K562 (cell line): ENCODE measurements around the gene LILRB3. TPM values are rescaled to one million over a fixed set of nuclear protein-coding genes. Genes with fewer than 3 reads are reported as not detected.
A peak's percentile ranks its signal among the peaks of the same experiment; 100 is the strongest.

ENCODE experiments used
- ATAC-seq: fragments of 200-7000 bp; cut with Tn5 transposase; 3 replicates; pipeline ENCODE4 v1.9.1; 2020; ENCODE audit warnings: moderate library complexity
- BruUV-seq: library from RNA; stranded (reverse); fragments of 400-500 nt; replicated peaks from 2 replicates; lab custom pipeline; 2021; lab: Mats Ljungman, UMichigan
- CTCF ChIA-PET: fragments of 300-600 bp; formaldehyde crosslinking; extraction: SDS; loops from one replicate; lab custom pipeline; 2021; ENCODE audit warnings: low intra/inter-chr PET ratio; lab: Yijun Ruan, JAX
- POLR2A ChIA-PET: fragments of 300-600, 350-650 bp; sonication (Branson Sonifier 250); formaldehyde crosslinking; extraction: SDS; loops from one replicate; lab custom pipeline; 2021; ENCODE audit warnings: antibody characterized with exemption, inconsistent platforms; lab: Yijun Ruan, JAX
- DNase-seq, 4 experiments: peaks; one replicate each; pipeline versions ENCODE4 v3.0.0 to v3.0.0-alpha.2; 2011 to 2018; ENCODE audit warnings: low spot score in 3 of 4, mixed read lengths in 3 of 4; ENCODE audit errors: extremely low read depth in 1 of 4
- FAIRE-seq: peaks from 2 replicates; lab custom pipeline; 2011; peaks lifted over from hg19 to GRCh38; lab: Jason Lieb, UNC
- H2AFZ ChIP-seq: 2 replicates; pipeline ENCODE4 v1.6.0; 2011; ENCODE audit warnings: low read depth, low read length, control low read depth, inconsistent platforms
- H3K27ac ChIP-seq: fragments of 200-600 bp; 3 replicates; pipeline ENCODE4 v1.8.0; 2011; ENCODE audit warnings: low read depth, mild to moderate bottlenecking, control low read depth, inconsistent platforms, low read length, moderate library complexity, mixed read lengths; ENCODE audit errors: extremely low read depth
- H3K27me3 ChIP-seq, 2 experiments: fragments of 300-600 bp in 1 of 2; 2 replicates in 1 of 2; 3 replicates in 1 of 2; pipeline versions ENCODE4 v1.6.0 to v1.8.0; 2011; ENCODE audit warnings: inconsistent platforms in 2 of 2, low read length in 2 of 2, mild to moderate bottlenecking in 1 of 2, mixed read lengths in 1 of 2, moderate library complexity in 1 of 2; ENCODE audit not compliant: control insufficient read depth in 2 of 2, insufficient read depth in 2 of 2
- H3K36me3 ChIP-seq: fragments of 300-600 bp; 3 replicates; pipeline ENCODE4 v1.8.0; 2011; ENCODE audit warnings: mild to moderate bottlenecking, low read length, inconsistent platforms; ENCODE audit not compliant: control insufficient read depth, insufficient read depth
- H3K4me1 ChIP-seq, 2 experiments: fragments of 200-600 bp in 1 of 2; replicated peaks in 1 of 2; 2 replicates in 1 of 2; 3 replicates in 1 of 2; pipeline versions ENCODE4 v1.5.1 to v1.8.0; 2011; ENCODE audit warnings: inconsistent platforms in 2 of 2, low read length in 2 of 2, mild to moderate bottlenecking in 1 of 2, mixed read lengths in 1 of 2, moderate library complexity in 1 of 2; ENCODE audit not compliant: control insufficient read depth in 2 of 2, insufficient read depth in 2 of 2
- H3K4me2 ChIP-seq: 2 replicates; pipeline ENCODE4 v1.6.1; 2011; ENCODE audit warnings: low read length, control low read depth, inconsistent platforms, mixed read lengths; ENCODE audit not compliant: insufficient read depth
- H3K4me3 ChIP-seq: fragments of 200-600 bp; sonication (generic), shearing (Covaris generic); 2 replicates; pipeline ENCODE4 v1.5.1; 2016; ENCODE audit warnings: control low read depth, inconsistent platforms
- H3K79me2 ChIP-seq: fragments of 200-600 bp; 3 replicates; pipeline ENCODE4 v1.8.0; 2011; ENCODE audit warnings: low read length, inconsistent platforms; ENCODE audit not compliant: control insufficient read depth, insufficient read depth
- H3K9ac ChIP-seq, 2 experiments: 2 replicates each; pipeline versions ENCODE4 v1.6.0 to v1.6.1; 2011; ENCODE audit warnings: low read depth in 2 of 2, low read length in 2 of 2, control low read depth in 1 of 2, inconsistent platforms in 1 of 2, mild to moderate bottlenecking in 1 of 2, mixed read lengths in 1 of 2; ENCODE audit not compliant: insufficient read depth in 1 of 2
- H3K9me1 ChIP-seq: one replicate; pipeline ENCODE4 v1.6.0; 2011; ENCODE audit warnings: inconsistent platforms, mild to moderate bottlenecking, low read length, moderate library complexity; ENCODE audit not compliant: control insufficient read depth, insufficient read depth
- H3K9me3 ChIP-seq: replicated peaks from 2 replicates; pipeline ENCODE4 v1.5.1; 2011; ENCODE audit warnings: low read depth, low read length, inconsistent platforms; ENCODE audit not compliant: control insufficient read depth, insufficient read depth
- H4K20me1 ChIP-seq: replicated peaks from 2 replicates; pipeline ENCODE4 v1.6.1; 2011; ENCODE audit warnings: low read length, inconsistent platforms, mixed read lengths; ENCODE audit not compliant: control insufficient read depth, insufficient read depth
- ASH1L ChIP-seq: fragments of 450-650 bp; IDR thresholded peaks from 2 replicates; pipeline ENCODE4 v1.6.1; 2018; ENCODE audit warnings: borderline replicate concordance, mild to moderate bottlenecking, low read depth; ENCODE audit not compliant: partially characterized antibody
- CC2D1A ChIP-seq: fragments of 450-650 bp; IDR thresholded peaks from 2 replicates; pipeline ENCODE4 v1.6.1; 2017; ENCODE audit warnings: mild to moderate bottlenecking
- CXXC5 ChIP-seq: fragments of 250-450 bp; sonication (Bioruptor Pico); IDR thresholded peaks from 2 replicates; pipeline ENCODE4 v1.8.0; 2022; ENCODE audit warnings: inconsistent platforms, mild to moderate bottlenecking, moderate library complexity
- ERF ChIP-seq: fragments of 450-650 bp; formaldehyde crosslinking; IDR thresholded peaks from 2 replicates; pipeline ENCODE4 v1.4.0; 2020; ENCODE audit warnings: mild to moderate bottlenecking, mixed read lengths
- MBD2 ChIP-seq: sonication (generic); IDR thresholded peaks from 2 replicates; pipeline ENCODE4 v1.6.1; 2016; ENCODE audit warnings: low read depth, borderline replicate concordance
- MED1 ChIP-seq: sonication (generic); formaldehyde crosslinking; IDR thresholded peaks from 2 replicates; pipeline ENCODE4 v1.8.1; 2023; ENCODE audit warnings: missing genetic modification reagents, borderline replicate concordance
- MEF2D ChIP-seq: conservative IDR thresholded peaks from 2 replicates; pipeline ENCODE4 v1.6.1; 2016; ENCODE audit warnings: low read depth, missing genetic modification characterization, missing compliant biosample characterization
- MTA1 ChIP-seq: fragments of 450-650 bp; IDR thresholded peaks from 2 replicates; pipeline ENCODE4 v1.6.1; 2017; ENCODE audit warnings: borderline replicate concordance
- PKNOX1 ChIP-seq: fragments of 450-650 bp; IDR thresholded peaks from 2 replicates; pipeline ENCODE4 v1.6.1; 2016
- RB1 ChIP-seq: fragments of 450-650 bp; IDR thresholded peaks from 2 replicates; pipeline ENCODE4 v1.6.1; 2017; ENCODE audit warnings: low read depth, mild to moderate bottlenecking
- YBX1 ChIP-seq: fragments of 450-650 bp; IDR thresholded peaks from 2 replicates; pipeline ENCODE4 v1.7.1; 2016; ENCODE audit warnings: mild to moderate bottlenecking
- WGBS: fragments of 100-300 bp; shearing (Covaris generic); methylation state at CpG from one replicate; pipeline ENCODE4 v1.1.6; 2016; ENCODE audit warnings: low coverage, mixed read lengths; ENCODE audit not compliant: insufficient coverage; ENCODE audit errors: missing lambda C conversion rate; 5-methylcytosine and 5-hydroxymethylcytosine counted together
- in situ Hi-C: fragments of 300-500 bp; cut with MboI; formaldehyde crosslinking; loops from 4 replicates; pipeline ENCODE4 v1.15.0; 2018; ENCODE audit warnings: inconsistent platforms, mixed read lengths
- intact Hi-C: fragments of 100-400 bp; cut with micrococcal nuclease; formaldehyde crosslinking; loops from 2 replicates; pipeline ENCODE4 v1.14.2; 2022
- polyA plus RNA-seq, 8 experiments: library from polyadenylated mRNA; depleted of rRNA in 4 of 8; stranded (reverse) in 5 of 8; unstranded in 3 of 8; fragments of >200 nt; fragmentation: Nextera tagmentation in 2 of 8; fragmentation: Illumina TruSeq in 1 of 8; extraction: Ambion mirVana in 2 of 8; extraction: Trizol in 1 of 8; gene quantifications; 2 replicates each; pipeline versions ENCODE4 v1.2.1 to v1.2.3, GENCODE V29; 2011 to 2014; ENCODE audit warnings: inconsistent platforms in 1 of 8, missing spikeins in 1 of 8
- total RNA-seq, 7 experiments: library from RNA; depleted of rRNA in 6 of 7; stranded (reverse); fragments of >200 nt in 6 of 7; fragmentation: Illumina TruSeq in 2 of 7; extraction: Trizol in 2 of 7; gene quantifications; 2 replicates each; pipeline versions ENCODE4 v1.2.1 to v1.2.3, GENCODE V29; 2011 to 2021; ENCODE audit warnings: low replicate concordance in 1 of 7
- TF ChIP-seq, protein P1 (sequence below): fragments of 250-450 bp; sonication (Bioruptor Pico); IDR thresholded peaks from 2 replicates; pipeline ENCODE4 v1.5.0; 2021
- TF ChIP-seq, protein P2 (sequence below): fragments of 250-450 bp; sonication (Bioruptor Pico); IDR thresholded peaks from 2 replicates; pipeline ENCODE4 v1.4.0; 2020; ENCODE audit warnings: mild to moderate bottlenecking, moderate library complexity, borderline replicate concordance

Gene LILRB3
- total and polyA plus RNA-seq, 9 of the 15 experiments (the other 6 are each of a cell fraction or from before 2014, with no cell fraction given) = 0.01 to 0.09 TPM; not detected in 7

GRCh38 chr19:54255105-54255775 is 32.4 kb upstream of the LILRB3 start:
- ChIA-PET CTCF (no interaction called here), POLR2A (no interaction called here)
- no peaks in the 10 kb centered on the region for H3K9me3 ChIP-seq
- H3K9me1 ChIP-seq = no peaks in the 10 kb centered on the region
- DNase-seq (no peak), FAIRE-seq (no peak), ATAC-seq (no peak)
- H2AFZ ChIP-seq = no peak overlapping the region
- no peak overlapping the region for H3K4me2 ChIP-seq
- H3K4me3 ChIP-seq = no peak overlapping the region
- no peak overlapping the region for H3K27ac ChIP-seq
- peaks cover 54 to 78% of the 10 kb centered on the region in 2 experiments for H3K27me3 ChIP-seq
- 0 out of 4 replicates have a peak overlapping the region, but pooled peaks of 1 of the 2 experiments have one; percentile 17 for H3K9ac ChIP-seq
- in situ Hi-C loops = no loop called here
- no peaks in the 10 kb centered on the region for H3K79me2 ChIP-seq
- peaks cover 11% of the 10 kb centered on the region for H4K20me1 ChIP-seq
- no peaks in the 10 kb centered on the region for H3K36me3 ChIP-seq
- H3K4me1 ChIP-seq = no peaks in the 10 kb centered on the region; a peak in 2 of 5 replicates
- no TSS peak for BruUV-seq
- WGBS = 0% methylated on average over 22 of the region's 26 CpGs
- intact Hi-C loops = no loop called here
- TF ChIP-seq ASH1L (no peak), PKNOX1 (no peak), MEF2D (no peak), YBX1 (no peak), ERF (CRISPR knock-in tag) (no peak), MBD2 (no peak), RB1 (no peak), CXXC5 (CRISPR knock-in tag) (no peak), MED1 (no peak), CC2D1A (no peak), MTA1 (no peak)
- TF ChIP-seq, protein P1, sequence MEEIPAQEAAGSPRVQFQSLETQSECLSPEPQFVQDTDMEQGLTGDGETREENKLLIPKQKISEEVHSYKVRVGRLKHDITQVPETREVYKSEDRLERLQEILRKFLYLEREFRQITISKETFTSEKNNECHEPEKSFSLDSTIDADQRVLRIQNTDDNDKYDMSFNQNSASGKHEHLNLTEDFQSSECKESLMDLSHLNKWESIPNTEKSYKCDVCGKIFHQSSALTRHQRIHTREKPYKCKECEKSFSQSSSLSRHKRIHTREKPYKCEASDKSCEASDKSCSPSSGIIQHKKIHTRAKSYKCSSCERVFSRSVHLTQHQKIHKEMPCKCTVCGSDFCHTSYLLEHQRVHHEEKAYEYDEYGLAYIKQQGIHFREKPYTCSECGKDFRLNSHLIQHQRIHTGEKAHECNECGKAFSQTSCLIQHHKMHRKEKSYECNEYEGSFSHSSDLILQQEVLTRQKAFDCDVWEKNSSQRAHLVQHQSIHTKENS (CRISPR knock-in tag) = no peak
- TF ChIP-seq, protein P2, sequence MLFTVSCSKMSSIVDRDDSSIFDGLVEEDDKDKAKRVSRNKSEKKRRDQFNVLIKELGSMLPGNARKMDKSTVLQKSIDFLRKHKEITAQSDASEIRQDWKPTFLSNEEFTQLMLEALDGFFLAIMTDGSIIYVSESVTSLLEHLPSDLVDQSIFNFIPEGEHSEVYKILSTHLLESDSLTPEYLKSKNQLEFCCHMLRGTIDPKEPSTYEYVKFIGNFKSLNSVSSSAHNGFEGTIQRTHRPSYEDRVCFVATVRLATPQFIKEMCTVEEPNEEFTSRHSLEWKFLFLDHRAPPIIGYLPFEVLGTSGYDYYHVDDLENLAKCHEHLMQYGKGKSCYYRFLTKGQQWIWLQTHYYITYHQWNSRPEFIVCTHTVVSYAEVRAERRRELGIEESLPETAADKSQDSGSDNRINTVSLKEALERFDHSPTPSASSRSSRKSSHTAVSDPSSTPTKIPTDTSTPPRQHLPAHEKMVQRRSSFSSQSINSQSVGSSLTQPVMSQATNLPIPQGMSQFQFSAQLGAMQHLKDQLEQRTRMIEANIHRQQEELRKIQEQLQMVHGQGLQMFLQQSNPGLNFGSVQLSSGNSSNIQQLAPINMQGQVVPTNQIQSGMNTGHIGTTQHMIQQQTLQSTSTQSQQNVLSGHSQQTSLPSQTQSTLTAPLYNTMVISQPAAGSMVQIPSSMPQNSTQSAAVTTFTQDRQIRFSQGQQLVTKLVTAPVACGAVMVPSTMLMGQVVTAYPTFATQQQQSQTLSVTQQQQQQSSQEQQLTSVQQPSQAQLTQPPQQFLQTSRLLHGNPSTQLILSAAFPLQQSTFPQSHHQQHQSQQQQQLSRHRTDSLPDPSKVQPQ = no peak
